ENCODE measurements around the gene LMO4. TPM values are rescaled to one million over a fixed set of nuclear protein-coding genes. Genes with fewer than 3 reads are reported as not detected.

The LMO4 gene
- total and polyA plus RNA-seq, 12 donors, result 19.8 to 60.5 (median 27.7) TPM

GRCh38 chr1:87327376-87328271 is 1.1 kb upstream of the LMO4 start:
- no peak for ATAC-seq
- 10 to 11% methylated on average over 27 of the region's 27 CpGs for WGBS, 2 donors
- Histone ChIP-seq H3K36me3 (peaks cover 0 to 4% (median 0%) of the 10 kb centered on the region in 9 donors), H3K9me3 (no peaks in the 10 kb centered on the region), H3K4me3 (peak overlapping the region; percentile 52 to 88 (median 82)), H3K27ac (peak overlapping the region; percentile 90 to 97 (median 96)), H3K4me1 (peaks cover 0 to 33% (median 14%) of the 10 kb centered on the region in 9 donors), H3K27me3 (no peaks in the 10 kb centered on the region)
- DNase-seq, result no peak
- intact Hi-C loops (cut with DNase I), result loop anchor here in 9 of 10 donors (2.0 to 10.0 kb wide), 10 partner anchors 147 to 737 kb away; no protein-coding TSS in a partner anchor
- TF ChIP-seq CTCF (IDR thresholded peaks at IDR 0.05), result no peak

- H3K36me3 ChIP-seq, result peaks cover 0 to 8% (median 0%) of the 10 kb centered on the region in 9 donors
- WGBS, 2 donors, result 0% methylated on average over 31 to 35 of the region's 35 CpGs
- ATAC-seq (peak in 7 of 8 donors; percentile 5 to 44 (median 12)), DNase-seq (peak; percentile 50 to 55)
- no peaks in the 10 kb centered on the region for H3K9me3 ChIP-seq
- intact Hi-C loops (cut with DNase I), result loop anchor here in 7 of 10 donors (5.0 to 10.0 kb wide), 7 partner anchors 146 to 736 kb away; no protein-coding TSS in a partner anchor
- no peaks in the 10 kb centered on the region for H3K27me3 ChIP-seq
- H3K4me3 ChIP-seq, result peak overlapping the region; percentile 64 to 88 (median 82)
- peaks cover 0 to 47% (median 29%) of the 10 kb centered on the region in 9 donors for H3K4me1 ChIP-seq
- H3K27ac ChIP-seq, result peak overlapping the region; percentile 91 to 97 (median 96)
- no peak for TF ChIP-seq CTCF (IDR thresholded peaks at IDR 0.05)
These were observed 408 bp downstream of the LMO4 start for GRCh38 chr1:87329051-87329525.

GRCh38 chr1:87329526-87330056 is 911 bp downstream of the LMO4 start:
- Histone ChIP-seq H3K27me3 (no peaks in the 10 kb centered on the region), H3K27ac (peak overlapping the region; percentile 91 to 97 (median 96)), H3K36me3 (peaks cover 0 to 8% (median 0%) of the 10 kb centered on the region in 9 donors), H3K4me3 (peak overlapping the region; percentile 64 to 88 (median 82)), H3K9me3 (no peaks in the 10 kb centered on the region), H3K4me1 (peaks cover 0 to 52% (median 34%) of the 10 kb centered on the region in 9 donors)
- TF ChIP-seq CTCF (IDR thresholded peaks at IDR 0.05), result no peak
- 0 to 1% methylated on average over 7 of the region's 7 CpGs for WGBS, 2 donors
- ATAC-seq, result no peak
- no peak for DNase-seq
- intact Hi-C loops (cut with DNase I), result loop anchor here in 8 of 10 donors (5.0 to 10.0 kb wide), 14 partner anchors 73 to 945 kb away; no protein-coding TSS in a partner anchor
